Hypothalamus (tissue), 51 donors: ENCODE results near the gene MTERF4.

Source experiments
- DNase-seq, 51 donors: peaks; one replicate each; lab custom pipeline; 2025; lab: John Stamatoyannopoulos, UW

Gene MTERF4

DNA sequence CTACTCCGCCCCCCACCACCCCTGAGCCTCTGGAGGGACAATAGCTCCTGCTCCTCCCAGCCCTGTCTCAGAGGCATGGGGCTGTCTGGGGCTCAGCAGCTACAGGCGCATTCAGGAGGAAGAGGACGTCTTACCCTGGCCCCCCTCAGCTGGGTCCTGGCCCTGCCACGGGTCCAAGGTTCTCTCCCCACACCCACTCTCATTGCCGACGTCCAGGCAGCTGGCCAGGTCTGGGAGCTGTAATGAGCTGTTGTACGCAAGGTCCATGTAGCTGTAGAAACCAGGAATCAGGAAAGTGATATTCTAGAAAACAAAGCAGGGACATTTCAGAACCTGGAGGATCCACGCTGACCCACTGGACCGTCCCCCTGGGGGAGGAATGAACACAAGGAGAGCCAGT is 33.6 kb upstream of the MTERF4 start:
- peak in 1 of 51 donors; percentile 19 for DNase-seq

DNA sequence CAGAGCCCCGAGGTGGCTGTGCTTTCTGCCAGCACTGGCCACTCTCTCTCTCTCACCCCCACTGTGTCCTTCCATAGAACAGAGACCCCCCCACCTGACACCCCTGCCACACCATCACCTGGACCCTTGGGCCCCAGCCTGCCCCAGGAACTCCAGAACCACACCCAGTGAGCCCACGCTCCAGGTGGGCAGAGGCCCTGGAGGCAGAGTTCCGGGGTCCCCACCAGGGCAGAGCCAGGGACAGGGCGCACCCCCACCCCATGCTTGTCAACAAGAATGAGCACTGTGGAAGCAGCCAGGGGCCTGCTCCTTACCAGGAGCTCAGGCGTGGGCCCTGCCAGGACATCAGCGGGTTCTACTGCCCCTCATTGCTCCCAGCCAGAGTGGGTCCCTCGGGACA is 32.6 kb upstream of the MTERF4 start:
- no peak for DNase-seq

DNA sequence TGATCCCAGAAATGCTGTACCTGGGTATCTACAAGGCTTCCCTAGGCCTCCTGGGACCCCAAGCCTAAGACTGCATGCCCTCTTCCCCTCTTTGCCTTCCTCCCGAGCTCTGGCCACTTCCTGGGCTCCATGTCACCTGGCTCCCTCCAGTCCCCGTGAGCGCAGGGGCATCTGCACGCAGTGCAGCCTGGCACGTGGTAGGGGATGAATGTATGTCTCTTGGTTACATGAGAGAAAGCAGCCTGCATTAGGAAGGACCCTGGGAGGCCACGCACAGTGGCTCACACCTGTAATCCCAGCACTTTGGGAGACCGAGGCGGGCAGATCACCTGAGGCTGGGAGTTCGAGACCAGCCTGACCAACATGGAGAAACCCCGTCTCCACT is 31.3 kb upstream of the MTERF4 start:
- DNase-seq, result no peak

DNA sequence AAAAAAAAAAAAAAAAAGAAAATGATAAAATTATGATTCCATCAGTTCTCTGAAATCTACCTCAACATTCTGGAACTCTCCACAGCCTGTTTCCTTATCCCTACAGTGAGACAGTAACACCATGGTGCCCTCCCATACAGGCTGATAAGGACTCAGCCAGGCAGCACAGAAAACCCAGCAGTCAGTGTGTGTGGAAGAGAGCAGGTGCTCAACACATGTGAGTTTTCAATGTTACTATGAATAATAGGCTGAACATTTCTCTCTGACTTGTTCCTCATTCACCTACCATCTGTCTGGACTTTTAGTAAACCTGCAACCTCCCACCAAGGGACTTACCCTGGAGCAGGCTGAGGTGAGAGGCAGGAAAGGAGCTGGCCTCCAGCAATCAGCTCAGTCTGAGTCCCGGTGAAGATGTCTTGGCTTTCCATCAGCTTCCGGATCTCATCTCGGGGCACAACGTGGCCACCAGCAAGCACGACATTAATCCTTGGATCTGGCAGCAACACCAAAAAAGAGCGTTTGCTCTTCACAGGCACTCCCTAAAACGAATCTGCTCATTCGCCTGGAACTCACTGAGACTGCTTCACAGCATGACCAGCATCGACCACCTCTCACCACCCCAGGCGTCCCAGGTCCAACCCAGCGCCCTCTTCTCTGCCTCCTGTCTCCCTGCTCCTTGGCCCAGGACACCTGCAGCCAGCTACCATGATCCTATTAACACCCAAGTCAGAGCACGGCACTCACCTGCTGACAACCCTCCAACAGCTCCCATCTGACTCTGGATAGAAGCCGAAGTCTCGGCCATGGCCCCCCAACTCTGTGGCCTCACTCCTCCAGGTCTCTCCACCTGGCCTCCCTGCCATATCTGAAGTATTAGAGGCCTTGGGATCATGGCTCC is 30.7 kb upstream of the MTERF4 start:
- DNase-seq, result no peak

DNA sequence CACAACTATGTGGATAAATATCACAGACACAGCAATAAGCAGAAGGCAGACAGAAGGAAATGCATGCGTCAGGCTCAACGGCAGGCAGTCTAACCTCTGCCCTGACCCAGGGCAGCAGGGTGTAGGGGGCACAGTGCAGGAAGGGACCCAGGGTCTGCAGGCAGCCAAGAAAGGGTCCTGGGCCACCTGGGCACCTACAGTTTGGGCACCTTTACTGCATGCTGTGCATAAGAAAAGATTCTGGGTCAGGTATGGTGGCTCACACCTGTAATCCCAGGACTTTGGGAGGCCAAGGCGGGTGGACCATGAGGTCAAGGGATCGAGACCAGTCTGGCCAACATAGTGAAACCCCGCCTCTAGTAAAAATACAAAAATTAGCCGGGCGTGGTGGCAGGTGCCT is 29.4 kb upstream of the MTERF4 start:
- DNase-seq, result no peak

DNA sequence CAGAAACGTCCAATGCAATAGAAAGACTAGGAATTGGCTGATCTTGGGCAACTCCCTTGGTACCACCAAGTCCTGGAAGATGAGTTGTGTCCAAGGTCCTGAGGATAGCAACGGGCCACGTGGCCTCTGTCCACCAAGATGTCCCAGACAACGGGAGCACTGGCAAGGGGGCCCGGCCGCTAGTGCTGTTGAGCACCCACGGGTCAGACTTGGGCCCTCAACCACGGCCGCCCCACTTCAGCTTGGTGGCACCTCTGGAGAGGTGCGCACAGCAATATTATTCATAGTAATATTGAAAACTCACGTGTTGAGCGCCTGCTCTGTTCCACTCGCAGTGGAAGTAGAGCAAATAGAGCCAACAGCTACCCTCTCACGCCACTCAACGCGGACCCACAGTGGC is 28.2 kb upstream of the MTERF4 start:
- no peak for DNase-seq

DNA sequence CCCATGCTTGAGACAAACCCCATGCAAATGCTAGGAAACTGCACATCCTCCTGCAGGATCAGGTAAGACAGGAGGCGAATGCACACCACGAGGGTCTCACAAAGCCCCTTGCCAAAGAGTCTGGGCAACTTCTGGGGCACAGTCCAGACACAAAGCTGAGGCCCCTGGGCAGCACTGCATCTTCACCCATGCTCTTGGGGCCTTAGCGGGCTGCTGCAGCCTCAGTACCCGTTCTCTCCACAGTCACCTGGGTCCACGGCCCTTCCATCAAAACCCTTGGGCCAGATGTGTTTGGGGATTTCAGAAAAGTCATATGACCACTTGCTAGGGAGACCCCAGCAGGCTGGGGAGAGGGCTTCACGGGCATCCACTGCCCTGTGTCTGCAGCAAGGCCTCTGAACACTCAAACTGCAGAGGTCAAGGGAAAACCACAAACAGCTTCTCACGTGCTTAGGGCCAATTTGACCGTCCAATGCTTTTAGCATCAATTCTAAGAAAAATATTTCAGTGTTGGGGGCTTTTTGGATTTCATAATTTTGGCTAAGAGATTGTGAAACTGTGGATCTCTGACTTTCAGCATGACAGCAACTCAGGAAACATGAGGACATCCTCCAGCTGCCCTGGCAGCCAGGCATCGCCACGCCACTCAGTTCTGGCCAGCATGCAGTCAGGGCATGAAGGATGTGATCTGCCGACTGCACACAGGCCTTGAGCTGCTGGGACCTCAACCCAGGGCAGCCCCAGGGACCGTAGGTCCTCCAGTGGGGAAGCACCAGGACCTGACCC is 27.2 kb upstream of the MTERF4 start:
- no peak for DNase-seq

DNA sequence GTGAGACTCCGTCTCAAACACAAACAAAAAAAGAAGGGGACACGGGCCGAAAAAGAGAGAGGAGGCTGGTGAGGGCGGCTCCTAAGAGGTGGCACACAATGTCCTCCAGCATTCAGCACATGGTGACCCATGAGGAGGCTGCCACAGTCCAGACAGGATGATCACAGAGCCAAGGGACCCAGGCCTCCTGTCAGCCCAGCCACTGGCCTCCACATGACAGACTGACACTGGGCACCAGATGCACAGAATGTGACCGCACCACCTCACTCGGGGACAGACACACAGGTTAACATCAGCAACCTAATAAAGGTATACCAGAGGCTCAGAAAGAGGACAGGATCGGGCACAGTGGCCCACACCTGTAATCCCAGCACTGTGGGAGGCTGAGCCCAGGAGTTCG is 26.2 kb upstream of the MTERF4 start:
- no peak for DNase-seq

DNA sequence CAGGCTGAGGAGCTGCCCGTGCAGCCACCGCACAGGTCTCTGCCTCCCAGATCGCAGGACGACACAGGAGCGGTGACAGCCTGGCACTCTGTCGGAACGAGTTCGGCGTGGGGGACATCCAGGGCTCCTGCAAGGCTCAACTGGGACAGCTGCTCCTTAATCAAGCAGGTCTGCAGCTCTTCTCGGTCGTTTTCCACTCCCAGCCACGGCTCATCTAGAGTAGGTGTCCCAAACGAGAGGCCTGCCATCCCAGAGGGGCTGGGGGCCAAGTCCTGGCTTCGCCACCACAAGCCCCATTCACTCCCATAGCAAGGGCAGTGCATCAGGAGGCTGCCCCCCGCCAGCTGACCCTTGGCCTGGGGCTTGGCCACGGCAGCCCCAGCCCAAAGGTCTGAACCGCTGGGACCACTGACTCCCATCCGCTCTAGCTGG is 24.7 kb upstream of the MTERF4 start:
- no peak for DNase-seq

DNA sequence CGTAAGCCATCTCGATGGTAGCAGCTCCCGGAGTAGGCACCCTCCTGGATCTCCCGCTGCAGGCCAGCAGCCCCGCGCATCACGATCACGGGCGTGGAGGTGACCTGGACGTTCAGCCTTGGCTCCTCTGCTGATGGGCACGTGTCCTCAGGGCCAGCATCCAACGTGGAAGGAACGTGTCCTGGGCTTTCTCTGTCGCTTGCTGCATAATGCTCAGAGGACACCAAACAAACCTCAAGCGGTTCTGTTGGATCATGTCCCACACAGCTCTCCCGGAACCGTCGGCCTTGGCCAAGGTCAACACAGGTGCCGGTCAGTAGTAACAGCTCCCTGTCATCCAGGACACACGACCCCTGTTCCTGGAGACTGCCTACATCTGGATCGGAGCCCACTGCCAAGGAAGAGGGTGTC is 24.1 kb upstream of the MTERF4 start:
- DNase-seq, result no peak

DNA sequence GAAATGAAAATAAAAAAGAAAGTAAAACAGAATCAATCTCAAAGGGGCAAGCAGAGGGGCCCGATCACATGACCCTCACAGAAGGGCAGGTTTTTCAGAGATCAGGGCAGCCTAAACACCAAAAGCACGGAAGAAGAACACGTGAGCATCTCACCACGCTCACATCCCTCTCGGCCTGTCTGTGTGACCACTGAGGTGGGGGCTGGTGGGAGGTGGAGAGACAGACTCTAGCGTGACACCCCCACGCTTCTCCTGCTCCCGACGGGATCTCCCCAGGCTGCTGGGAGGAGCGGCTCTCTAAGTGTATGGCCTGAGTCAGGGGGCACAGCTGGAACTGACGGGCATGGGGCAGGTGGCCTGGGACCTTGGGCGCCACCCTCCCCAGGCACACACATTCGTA is 23.5 kb upstream of the MTERF4 start:
- DNase-seq, result no peak

DNA sequence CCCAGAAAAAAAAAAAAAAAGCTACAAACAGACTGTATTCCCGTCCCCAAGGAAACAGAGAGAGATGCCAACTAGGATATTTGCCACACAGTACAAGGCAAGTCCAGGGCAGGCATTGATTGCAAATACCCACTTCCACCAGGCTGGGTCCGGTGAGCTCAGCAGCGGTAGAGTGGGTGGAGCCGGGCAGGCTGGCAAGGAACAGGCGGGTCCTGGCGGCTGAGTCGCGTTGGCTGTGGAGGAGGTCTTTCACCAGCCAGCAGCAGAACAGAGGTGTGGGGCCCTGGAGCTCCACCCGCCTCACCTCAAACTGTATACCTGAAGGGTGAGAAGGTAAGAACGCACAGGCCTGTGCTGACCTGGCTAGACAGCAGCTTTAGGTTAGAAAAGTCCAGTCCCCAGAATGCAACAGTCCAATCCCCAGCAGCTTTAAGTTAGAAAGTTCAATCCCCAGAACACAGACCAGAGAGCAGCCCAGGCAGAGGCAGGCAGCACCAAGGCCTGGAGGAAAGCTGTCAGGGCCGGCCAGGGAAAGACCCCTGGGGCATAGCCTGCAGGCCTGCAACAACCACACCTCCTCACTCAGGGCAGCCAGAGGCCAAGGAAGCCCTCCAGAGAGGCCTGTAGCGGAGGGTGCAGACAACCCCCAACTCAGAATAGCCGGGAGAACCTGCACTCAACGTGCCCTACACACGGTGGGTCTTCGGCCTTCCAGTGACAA is 21.9 kb upstream of the MTERF4 start:
- peak in 17 of 51 donors; percentile 11 to 54 (median 25) for DNase-seq

DNA sequence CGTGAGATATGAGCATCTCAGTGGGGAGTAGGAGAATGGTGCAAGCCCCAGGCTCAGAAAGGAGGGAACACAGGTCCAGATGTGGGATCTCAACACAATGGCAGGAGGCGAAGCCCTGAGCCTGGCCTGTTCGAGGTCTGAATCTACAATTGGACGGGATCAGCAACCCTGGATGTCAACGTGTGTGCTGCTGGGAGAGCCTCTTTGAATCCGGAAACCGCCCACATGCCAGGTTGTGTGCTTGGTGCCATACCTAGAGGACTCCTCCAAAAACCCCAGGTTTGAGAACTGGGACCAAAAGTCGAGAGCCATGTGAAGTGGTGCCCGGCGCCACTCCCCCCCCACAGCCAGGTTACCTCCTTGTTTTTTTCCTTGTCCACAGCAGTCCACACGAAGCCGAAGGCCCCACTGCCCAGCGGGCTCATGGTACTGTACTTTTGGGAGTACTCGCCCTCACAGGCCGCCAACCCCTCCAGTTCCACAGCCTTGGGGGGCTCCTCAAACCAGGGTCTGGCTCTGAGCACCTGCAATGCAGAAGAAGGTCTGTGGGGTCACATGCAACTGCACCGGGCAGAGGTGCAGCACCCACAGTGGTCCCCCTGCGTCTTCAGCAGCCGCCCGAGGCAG is 20.4 kb upstream of the MTERF4 start:
- no peak for DNase-seq

DNA sequence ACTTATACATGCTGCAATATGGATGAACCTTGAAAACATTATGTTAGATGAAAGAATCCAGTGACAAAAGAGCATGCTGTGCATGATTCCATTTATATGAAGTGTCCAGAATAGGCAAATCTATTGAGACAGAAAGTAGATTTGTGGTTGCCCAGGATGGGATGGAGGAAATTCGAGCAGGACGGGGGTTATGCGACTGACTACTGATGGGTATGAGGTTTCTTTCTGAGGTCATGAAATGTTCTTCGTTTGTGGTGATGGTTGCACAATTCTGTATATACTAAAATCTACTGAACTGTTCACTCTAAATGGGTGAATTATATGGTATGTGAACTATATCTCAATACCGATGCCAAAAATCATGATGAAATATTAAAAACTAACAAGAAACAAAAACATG is 18.9 kb upstream of the MTERF4 start:
- DNase-seq, result no peak

DNA sequence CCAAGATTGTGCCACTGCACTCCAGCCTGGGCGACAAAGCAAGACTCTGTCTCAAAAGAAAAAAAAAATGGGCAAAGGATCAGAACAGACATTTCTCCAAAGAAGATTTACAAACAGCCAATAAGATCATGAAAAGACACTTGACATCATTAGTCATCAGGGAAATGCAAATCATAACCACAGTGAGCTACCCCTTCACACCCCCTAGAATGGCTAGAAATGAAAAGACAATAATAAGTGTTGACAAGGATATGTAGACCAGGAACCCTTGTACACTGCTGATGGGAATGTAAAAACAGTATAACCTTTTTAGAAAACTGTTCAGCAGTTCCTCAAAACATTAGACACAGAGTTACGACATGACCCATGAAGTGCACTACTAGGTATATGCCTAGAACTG is 18.4 kb upstream of the MTERF4 start:
- DNase-seq, result no peak

DNA sequence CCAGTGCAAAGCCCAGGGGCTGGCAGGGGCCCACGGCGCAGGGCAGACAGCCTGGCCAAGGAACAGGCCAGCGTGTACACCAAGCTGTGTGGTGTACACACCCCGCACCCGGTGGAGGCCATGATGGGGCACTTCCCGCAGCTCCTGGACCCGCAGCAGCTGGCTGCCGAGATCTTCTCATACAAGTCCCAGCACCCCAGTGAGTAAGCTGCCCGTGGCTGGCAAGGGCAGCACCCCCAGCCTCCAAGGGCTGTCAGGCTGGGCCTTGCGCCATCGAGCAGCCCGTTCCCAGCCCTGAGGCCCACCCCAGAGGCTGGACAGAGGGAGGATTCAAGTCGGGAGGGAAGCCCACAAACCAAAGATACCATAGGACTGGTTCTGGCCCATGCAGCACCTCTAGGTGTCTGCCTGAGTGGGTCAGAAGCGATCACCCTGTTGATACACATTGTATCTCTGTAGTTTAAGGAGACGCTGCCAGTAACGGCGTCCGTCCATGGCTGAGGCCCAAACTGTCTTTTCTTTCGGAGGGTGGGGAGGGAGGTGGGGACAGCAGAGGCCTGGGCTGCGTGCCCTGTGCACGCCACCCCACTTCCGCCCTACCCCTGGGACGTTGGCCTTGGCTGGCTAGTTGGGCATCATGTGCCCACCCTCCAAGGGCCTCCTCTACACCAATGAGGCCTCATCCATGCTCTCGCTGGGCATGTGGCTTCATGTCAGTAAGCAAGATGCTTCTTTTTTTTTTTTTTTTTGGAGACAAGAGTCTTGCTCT is 16.8 kb upstream of the MTERF4 start:
- no peak for DNase-seq

DNA sequence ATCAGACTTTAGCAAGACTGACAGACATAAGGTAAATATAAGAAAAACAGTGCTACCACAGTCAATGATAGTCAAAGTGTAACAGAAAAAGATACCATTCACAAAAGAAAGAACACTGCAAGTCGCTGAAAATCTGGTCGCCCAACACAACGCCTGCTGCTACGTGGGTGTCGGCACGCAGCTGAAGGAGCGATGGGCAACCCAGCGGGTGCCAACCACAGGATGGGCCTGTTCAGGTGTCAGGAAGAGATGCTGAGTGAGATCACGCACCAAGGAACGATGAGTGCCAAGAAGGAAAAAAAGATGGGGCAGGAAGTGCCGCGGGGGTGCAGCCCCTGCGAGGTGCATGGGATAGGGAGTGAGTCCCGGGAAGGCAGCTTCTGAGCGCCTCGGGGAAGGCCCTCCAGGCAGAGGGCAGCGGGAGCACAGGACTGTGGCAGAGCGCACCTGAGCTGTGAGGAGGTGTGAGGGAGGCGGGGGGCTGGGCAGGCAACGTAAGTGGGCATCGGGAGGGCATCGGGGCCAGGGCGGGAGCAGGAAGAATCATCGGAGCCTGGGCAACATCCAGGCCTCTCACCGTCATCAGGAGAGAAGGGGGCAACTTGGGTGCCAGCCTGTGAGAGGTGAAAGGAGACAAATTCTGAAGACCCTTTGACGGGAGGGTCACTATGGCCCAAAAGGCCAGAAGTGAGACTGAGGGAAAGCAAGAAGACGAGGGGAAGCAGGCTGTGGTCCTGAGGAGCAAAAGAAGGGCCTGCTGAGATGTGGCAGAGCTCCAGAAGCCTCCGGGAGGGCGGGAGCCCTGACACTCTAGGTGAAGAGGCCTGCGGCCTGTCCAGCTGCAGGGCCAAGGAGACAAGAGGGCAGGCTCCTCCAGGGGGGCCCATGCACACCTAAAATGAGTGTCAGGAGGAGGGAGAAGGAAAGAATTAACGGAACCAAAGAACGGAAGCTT is 14.8 kb upstream of the MTERF4 start:
- no peak for DNase-seq

DNA sequence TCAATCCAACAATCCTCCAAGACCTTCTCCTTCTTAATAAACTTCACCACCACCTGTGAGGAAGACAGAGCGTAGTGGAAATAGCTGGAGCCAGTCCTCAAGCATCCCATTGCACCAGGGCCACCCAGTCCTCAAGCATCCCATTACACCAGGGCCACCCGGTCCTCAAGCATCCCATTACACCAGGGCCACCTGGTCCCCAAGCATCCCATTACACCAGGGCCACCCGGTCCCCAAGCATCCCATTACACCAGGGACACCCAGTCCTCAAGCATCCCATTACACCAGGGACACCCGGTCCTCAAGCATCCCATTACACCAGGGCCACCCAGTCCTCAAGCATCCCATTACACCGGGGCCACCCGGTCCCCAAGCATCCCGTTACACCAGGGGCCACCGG is 13.3 kb upstream of the MTERF4 start:
- no peak for DNase-seq

DNA sequence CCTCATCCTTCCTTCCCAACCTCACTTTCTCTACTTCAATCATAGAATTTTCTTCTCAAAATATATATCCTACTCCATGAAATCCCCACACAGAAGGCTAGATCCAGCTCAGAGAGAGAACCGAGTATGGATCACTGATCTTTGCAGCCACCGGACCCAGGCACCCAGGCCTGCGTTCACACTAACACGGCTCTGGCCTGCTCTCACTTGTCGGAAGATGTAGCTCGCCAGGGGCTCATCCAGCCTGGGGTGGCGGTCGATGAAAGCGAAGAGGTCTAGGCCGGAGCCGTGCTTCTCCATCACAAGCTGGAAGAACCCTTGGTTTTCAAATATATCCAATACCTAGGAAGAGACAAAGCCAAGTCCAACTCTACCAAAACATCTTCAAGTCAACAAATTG is 12.7 kb upstream of the MTERF4 start:
- DNase-seq, result no peak
